Activated CD8-positive, alpha-beta memory T cell treated with anti-CD3 and anti-CD28 coated beads for 24 hours (primary cell): ENCODE measurements around the gene EHMT1.
"Not testable (repeated sequence)": the region's sequence is repeated elsewhere in the genome, so short reads cannot be mapped to it uniquely, and the experiment has no call there.

Source experiments
- DNase-seq: peaks from one replicate; pipeline ENCODE4 v3.0.0-alpha.2; 2020

EHMT1 gene

DNA sequence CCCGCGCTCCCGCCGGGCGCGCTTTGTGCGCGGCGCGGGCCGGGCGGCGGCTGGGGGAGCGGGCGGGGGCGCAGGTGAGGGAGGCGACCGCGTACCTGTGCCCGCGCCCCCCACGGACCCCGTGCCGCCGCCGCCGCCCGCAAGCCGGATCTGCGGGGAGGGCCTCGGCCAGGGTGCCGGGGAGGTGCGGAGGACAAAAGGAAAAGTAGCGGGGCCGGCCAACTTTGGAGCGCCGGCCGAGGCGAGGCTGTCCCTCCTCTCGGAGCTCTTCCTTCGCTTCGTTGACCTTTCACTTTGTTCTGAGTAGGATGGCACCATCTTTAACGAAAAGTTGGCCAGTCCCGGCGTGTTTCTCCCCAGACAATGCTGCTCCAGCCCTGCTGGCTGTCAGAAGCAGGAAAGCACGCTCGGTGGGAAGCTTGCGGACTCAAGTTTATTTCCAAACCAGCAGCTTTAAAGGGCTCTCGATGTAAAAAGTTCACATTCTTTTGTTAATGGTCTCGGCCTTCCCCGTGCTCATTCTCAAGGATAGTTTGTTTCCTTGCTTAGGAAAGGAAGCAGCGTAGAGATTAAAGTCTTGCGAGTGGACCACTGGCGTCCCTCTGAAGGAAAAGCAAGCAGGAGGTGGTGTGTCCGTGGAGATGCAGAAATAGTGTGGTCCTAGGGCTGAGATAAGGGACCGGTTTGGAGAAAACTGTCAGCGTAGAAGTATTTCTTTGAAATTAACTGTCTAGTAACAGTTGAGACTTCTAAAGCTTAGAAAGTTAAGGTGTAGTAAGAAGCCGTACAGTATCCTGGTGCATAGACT is 639 bp downstream of the EHMT1 start:
- DNase-seq, result peak; percentile 73

DNA sequence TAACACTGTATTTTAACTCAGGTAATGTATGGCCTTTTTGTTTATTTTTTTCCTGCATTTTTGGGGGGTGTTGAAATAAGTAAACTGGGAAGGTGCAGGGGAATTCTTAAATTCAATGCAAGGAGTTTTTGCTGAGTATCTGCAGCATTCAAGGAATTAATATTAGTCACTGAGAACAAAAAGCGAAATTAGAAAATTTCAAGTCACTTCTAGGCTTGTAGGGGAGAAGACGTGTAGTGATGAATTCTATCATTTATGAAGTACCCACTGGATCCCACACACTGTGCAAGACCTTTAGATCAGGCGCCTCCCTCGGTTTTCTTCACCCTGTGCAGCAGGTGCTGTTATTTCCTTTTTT is 1.2 kb downstream of the EHMT1 start:
- DNase-seq, result no peak

DNA sequence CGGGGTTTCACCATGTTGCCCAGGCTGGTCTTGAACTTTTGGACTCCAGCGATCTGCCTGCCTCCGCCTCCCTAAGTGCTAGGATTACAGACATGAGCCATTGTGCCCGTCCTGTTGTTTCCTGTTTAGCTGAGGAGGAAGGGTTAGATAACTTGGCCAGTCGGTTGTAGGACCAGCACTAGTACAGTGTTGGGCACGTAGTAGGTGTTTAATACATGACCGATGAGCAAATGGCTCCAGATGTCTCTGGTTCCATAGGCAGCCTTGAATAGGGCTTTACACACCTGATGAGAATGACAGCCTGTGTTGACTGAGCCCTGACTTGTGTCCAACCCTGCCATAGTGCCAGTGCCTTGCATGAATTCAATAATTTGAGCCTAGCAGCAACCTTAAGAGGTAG is 1.8 kb downstream of the EHMT1 start:
- DNase-seq, result no peak

DNA sequence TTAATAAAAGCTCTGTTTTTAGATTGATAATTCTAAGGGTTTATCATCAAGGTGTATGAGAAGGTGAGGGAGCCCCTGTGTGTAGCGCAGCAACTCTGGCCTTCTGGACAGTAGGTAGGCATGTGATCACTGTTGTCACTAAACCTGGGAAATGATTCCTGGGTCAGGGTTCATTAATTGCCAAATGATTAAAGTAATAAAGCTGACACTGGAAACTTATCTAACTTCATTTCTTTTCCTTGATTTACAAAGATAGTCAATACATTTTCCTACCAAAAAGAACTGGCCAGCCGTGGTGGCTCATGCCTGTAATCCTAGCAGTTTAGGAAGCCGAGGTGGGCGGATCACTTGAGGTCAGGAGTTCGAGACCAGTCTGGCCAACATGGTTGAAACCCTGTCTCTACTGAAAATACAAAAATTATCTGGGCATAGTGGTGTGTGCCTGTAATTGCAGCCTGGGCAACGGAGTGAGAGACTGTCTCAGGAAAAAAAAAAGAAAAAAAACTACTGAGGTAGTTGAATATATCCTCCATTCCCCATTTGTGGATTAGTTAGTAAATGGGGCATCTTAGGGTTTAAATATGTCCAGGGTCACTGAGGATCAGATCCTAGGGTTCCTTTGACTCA is 2.4 kb downstream of the EHMT1 start:
- no peak for DNase-seq

DNA sequence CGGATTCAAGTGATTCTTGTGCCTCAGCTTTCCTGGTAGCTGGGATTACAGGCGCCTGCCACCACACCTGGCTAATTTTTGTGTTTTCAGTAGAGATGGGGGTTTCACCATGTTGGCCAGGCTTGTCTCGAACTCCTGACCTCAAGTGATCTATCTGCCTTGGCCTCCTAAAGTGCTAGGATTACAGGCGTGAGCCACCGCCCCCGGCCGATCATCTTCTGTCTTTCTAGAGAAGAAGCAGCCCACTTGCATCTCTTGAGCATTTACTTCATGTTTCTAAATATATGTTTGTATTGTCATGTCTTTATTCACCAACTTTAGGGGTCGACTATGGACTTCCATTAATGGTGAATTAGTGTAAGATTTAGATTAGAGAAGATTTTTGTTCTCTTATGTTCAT is 3.4 kb downstream of the EHMT1 start:
- not testable (repeated sequence) for DNase-seq

DNA sequence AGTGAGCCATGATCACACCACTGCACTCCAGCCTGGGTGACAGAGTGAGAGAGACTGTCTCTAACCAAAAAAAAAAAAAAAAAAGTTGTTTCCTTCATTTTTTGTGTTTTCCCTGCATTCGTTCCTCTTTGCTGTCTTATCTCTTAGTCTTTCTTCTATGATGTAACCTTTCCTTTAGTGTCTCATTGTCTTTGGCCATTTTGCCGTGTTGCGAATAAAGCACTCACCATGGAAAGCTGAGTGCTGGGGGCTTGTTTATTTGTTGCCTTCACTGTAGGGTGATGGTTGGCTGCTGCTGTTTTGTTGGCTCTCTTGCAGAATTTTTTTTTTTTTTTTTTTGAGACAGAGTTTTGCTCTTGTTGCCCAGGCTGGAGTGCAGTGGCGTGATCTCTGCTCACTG is 7.7 kb downstream of the EHMT1 start:
- DNase-seq, result no peak

DNA sequence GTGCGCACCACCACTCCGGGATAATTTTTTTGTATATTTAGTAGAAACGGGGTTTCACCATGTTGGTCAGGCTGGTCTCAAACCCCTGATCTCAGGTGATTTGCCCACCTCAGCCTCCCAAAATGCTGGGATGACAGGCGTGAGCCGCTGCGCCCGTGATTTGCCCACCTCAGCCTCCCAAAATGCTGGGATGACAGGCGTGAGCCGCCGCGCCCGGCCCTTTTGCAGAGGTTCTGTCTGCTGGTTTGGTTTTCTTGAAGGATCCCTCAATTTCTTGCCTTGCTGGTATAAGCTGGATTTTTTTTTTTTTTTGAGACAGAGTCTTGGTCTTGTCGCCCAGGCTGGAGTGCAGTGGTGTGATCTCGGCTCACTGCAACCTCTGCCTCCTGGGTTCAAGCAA is 8.6 kb downstream of the EHMT1 start:
- DNase-seq, result not testable (repeated sequence)

DNA sequence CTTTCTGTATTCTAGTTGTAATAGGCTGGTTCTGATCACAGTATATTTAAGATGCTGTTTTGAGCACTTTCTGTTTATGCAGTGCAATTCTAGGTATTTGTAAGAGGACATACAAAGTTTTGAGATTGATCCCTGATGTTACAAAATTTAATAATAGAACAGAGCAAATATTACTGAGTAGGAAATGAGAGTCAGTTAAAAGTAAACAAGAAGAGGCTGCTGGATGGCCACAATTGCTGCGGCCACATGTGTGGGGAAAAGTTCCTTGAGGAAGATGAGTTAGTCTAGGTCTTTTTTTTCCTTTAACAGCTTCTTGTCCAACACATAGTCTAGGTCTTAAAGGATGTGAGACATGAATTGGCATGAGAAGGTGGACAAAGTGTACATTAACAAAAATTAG is 11.3 kb downstream of the EHMT1 start:
- no peak for DNase-seq

DNA sequence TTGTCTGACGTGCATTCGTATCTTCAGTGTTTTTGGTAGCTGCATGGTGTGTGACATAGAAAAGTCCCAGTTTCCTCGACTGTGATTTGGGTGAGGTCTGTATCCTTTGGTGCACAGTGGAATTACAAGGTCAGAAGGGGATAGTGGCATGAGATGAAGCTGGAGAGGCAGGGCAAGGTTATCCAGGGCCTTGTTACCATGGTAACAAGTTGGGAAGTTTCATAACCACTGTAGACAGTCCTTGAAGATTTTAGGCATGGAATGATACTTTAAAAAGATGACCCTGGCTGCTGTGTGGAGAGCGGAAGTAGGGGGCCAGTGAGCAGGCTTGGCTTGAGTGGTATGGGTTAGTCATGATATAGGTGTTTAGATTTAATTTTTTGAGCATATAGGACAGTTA is 11.9 kb downstream of the EHMT1 start:
- no peak for DNase-seq

DNA sequence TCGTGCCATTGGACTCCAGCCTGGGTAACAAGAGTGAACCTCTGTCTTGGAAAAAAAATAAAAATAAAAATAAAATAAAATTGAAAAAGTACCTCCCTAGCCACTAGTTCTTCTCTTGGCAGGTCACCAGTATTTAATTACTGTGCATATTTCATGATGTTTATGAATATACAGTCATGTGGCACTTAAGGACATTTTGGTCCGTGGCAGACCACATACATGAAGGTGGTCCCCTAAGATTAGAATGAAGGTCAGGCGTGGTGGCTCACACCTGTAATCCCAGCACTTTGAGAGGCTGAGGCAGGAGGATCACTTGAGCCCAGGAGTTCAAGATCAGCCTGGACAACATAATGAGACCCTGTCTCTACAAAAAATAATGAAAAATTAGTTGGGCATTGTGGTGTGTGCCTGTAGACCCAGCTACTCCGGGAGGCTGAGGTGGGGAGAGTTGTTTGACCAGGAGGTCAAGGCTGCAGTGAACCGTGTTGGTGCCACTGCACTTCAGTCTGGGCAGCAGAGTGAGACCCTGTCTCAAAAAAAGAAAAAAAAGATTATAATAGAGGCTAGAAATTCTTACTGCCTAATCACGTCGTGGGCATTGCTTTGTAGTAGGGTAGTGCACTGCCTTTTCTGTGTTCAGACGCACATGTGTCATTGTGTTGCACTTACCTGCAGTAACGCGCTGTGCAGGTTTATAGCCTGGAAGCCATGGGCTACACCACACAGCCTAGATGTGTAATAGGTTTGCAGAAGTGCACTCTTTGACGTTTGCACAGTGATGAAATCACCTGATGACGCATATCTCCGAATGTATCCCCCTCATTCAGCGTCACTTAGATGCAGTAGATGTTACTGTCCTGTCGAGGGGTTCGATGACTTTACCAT is 12.8 kb downstream of the EHMT1 start:
- no peak for DNase-seq

DNA sequence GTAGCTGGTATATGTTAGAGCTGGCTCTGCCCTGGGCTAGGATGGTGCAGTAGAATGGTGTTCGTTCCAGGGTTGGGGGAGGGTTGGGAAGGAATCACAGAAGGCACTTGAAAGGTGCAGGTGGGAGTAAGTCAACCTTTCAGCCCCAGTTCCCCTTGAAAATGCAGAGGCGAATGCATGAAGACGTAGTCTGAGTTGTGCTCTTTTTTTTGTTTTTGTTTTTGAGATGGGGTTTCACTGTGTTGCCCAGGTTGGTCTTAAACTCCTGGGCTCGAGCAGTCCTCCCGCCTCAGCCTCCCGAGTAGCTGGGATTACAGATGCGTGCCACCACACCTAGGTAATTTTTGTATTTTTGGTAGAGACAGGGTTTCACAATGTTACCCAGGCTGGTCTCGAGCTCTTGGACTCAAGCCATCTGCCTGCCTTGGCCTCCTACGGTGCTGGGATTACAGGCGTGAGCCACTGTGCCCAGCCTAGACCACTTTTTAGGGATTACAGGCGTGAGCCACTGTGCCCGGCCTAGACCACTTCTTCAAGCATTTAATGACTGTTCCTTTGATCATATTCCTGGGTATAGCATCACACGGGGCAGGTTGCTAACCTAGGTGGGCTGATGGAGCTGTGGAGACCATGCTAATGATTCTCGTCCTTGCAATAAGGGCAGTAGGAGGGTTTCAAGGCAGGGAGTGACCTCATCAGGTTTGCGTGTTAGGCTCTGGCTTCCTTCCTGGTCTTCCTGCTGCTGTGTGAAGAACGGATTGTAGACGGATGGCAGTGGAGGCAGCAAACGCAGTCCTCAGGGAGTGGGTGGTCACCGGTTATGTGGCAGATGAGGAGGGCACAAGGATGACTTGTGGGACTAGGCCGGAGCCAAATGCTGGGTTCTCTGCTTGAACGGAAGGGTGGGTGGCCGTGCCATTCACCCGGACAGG is 13.7 kb downstream of the EHMT1 start:
- no peak for DNase-seq

DNA sequence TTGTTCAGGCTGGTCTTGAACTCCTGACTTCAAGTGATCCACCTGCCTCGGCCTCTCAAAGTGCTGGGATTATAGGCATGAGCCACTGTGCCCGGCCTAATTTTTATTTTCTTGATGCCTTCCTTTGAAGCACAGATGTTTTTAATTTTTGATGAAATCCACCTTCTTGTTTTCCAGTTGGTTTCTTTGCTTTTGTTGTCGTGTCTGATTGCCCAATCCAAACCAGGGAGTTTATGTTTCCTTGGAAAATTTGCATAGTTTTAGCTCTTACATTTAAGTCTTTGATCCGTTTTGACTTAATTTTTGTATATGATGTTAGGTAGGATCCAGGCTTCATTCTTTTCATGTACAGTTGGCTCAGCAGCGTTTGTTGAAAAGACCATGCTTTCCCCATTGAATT is 15.2 kb downstream of the EHMT1 start:
- DNase-seq, result no peak

DNA sequence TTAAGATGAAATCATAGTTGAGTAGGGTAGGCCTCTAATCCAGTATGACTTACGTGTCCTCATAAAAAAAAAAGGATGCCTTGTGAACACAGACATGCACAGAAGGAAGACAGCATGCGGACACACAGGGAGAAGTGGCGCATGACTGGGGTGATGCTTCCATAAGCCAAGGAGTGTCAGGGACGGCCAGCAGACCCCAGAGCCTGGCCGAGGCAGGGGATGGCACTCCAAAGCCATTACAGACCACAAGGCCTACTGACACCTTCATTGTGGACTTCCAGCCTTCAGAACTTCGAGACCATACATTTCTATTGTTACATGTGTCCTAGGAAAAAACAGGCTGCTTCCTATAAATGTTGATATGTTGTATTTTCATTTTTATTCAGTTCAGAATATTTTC is 19.9 kb downstream of the EHMT1 start:
- DNase-seq, result no peak

DNA sequence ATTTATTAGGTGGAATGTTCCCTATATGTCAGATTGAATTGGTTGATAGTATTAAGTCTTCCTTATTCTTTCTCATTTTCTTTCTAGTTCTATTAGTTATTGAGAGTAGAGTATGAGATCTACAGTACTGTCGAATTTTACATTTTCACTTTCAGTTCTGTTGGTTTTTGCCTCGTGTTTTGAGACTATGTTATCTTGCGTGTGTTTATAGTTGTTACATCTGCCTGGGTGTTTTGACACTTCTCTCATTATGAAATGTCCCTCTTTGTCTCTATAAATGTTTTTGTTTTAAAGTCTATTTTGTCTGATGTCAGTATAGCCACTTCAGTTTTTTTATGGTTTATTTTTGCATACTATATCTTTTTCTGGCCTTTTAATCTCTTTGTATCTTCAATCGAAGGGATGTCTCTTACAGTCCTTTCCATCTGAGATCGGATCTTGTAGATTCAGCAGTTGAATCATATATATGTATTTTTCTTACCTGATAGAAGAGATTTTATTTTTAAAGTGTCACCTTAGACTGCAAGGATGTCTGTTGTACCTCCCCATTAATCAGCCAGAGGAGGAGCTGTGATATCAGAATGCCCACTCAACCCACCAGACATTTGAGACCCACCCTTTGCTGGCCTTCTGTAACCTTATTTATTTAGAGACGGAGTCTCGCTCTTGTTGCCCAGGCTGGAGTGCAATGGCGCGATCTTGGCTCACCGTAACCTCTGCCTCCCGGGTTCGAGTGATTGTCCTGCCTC is 20.7 kb downstream of the EHMT1 start:
- DNase-seq, result no peak

DNA sequence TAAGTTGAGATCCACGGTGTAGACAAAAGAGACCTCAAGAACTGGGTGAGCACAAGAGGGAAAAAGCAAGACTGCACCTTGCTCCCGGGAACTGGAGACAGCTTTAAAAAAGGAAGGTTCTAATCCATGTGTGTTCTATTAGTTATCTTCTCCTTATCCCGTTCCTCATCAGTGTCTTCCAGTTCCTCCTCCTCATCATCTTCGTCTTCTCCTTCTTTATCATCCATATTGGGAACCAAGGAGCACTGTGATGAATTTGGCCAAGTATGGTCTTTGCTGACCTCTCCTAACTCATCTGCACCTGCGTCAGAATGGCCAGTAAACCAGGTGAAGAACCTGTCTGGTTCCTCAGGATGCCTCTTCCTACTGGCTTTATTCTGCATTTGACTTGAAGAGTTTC is 22.1 kb downstream of the EHMT1 start:
- no peak for DNase-seq

DNA sequence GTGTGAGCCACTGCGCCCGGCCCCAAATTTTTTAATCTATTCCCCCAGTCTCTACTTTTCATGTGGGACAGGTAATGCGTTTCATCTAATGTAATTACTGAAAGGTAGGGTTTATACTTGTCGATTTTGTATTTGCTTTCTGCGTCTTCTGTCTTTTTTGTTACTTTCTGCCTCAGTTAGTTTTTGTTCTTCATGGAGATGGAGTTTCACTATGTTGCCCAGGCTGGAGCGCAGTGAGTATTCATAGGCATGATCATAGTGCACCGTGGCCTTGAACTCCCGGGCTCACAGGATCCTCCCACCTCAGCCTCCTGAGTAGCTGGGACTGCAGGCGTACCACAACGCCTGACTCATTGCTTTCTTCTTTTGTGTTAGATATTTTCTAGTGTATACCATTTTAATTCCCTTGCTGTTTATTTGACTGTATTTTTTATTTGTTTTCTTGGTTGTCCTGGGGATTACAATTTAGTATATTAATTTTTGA is 23.4 kb downstream of the EHMT1 start:
- no peak for DNase-seq

DNA sequence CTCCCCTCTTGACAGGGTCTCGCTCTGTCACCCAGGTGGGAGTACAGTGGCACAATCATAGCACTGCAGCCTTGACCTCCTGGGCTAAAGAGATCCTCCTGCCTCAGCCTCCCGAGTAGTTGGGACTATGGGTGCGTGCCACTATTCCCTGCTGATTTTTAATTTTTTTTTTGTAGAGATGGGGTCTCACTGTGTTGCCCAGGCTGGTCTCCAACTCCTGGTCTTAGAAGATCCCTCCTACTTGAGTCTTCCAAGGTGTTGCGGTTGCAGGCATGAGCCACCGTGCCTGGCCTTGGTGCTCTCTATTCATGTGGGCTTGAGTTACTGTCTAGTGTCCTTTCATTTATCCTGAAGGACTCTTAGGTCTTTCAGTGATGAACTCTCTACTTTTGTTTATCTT is 24.1 kb downstream of the EHMT1 start:
- no peak for DNase-seq

DNA sequence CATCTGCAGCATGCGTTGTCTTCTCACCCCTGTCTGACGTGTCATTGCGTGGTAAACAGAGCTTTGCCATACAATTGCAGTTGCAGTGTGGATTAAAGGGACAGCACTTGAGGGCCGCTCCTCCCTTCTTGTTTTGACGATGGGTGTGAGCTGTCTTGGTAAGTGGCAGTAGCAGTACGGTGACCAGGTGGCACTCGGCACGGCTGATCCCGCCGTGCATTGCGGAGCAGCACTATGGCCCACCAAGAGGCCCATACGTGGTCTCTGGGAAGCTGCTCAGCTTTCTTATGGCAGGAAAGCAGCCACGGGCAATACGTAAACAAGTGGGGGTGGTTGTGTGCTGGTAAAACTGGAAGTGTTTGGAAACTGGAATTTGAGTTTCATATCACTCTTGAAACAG is 25.1 kb downstream of the EHMT1 start:
- no peak for DNase-seq

DNA sequence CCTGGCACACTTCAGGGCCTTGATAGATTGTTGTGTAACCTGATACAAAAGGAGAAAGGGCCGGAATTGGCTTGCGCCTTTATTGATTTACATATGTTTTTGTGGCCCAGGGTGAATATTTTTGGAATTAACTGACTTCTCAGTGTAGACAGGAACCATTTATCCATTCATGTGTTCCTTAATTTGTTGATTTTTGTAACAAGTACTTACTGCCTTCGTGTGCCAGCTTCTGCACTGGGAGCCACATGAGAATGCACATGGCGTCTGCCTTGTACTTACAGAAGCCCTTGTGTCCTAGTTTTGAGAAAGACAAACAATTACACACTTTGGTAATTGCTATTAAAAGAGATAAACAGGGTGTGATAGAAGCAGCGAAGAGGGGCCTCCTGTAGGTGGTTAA is 26.4 kb downstream of the EHMT1 start:
- DNase-seq, result no peak

DNA sequence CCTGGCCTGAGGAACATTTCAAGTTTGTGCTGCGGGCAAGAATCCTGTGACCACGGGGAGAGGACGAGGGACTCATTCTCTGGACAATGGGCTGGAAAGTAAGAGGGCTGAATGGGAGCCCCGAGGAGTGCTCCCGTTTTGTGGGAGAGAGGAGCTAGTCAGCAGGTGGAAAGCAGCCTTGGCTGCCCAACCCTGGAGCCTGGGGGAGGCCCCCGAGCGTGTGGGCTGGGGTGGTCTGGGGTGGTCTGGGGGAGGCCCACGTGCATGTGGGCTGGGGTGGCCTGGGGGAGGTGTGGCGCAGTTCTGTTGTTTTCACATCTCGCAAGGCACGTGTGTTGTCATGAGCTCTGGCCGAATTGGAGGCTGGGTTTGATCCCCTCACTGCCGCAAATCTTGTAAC is 27.5 kb downstream of the EHMT1 start:
- no peak for DNase-seq

DNA sequence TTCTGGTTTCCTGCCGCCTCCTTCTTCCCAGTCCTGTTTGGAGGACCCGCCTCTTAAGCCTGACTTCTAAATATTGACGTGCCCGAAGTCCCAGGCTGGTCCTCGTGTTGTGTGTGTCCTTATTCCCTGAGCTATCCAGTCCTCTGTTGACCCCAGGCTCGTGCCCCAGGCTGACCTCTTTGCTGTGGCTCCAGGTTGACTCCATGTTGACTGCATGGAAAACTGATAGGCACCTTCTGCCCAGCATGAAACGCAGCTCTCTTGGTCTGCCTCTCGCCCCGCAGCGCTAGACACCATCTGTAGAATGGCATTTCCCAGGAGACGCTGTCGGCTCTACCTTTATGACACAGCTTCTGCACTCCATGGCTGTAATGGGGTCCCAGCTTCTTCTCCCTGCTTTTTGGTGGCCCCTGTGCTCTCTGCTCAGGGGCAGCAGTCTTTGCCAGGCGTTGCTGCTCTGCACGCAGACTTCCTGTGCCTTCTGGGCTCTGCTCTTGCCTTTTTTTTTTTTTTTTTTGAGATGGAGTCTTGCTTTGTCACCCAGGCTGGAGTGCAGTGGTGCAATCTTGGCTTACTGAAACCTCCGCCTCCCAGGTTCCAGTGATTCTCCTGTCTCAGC is 28.4 kb downstream of the EHMT1 start:
- DNase-seq, result no peak
